ENCODE data around the gene ZNF385B. TPM values are rescaled to one million over a fixed set of nuclear protein-coding genes. Genes with fewer than 3 reads are reported as not detected.
A peak's percentile ranks its signal among the peaks of the same experiment; 100 is the strongest.
"Not testable (repeated sequence)": the region's sequence is repeated elsewhere in the genome, so short reads cannot be mapped to it uniquely, and the experiment has no call there.

ZNF385B gene
- total RNA-seq, 1 experiment from 2014 or later: 0.33 TPM

DNA sequence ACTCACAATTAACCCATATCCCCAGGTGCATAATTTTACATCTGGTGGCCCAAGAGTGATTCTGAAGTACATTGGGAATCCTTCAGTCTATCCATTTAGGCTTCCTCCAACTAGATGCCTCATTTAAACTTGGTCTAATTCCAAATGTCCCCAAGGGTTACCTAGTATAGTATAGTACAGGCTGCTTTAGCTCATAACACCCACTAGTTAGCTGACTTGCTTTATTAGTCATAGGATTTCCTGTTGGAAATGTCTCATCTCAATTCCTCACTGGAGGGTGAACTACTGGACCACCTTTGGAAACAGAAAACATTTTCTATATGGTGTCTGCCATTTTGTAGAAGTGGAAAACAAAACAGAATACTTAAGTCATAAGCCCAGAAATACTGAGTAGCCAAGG lies 394.3 kb downstream of the ZNF385B start:
- no peak overlapping the region for H3K4me3 Mint-ChIP-seq (ENCODE audit: unreplicated experiment)
- CTCF ChIA-PET: no interaction called here
- no peaks in the 10 kb centered on the region for H3K27me3 Mint-ChIP-seq (ENCODE audit: insufficient read depth, unreplicated experiment)
- BruUV-seq (replicated peaks): no TSS peak
- H3K9me3 Mint-ChIP-seq (ENCODE audit: unreplicated experiment): peaks cover 11% of the 10 kb centered on the region
- POLR2A ChIA-PET: no interaction called here
- H3K4me1 Mint-ChIP-seq (ENCODE audit: insufficient read depth, unreplicated experiment): no peaks in the 10 kb centered on the region
- no peak overlapping the region for H3K27ac Mint-ChIP-seq (ENCODE audit: low read depth, unreplicated experiment)
- H3K36me3 Mint-ChIP-seq (ENCODE audit: insufficient read depth, unreplicated experiment): no peaks in the 10 kb centered on the region
- DNase-seq (ENCODE audit: unreplicated experiment): peak; percentile 65
- TF ChIP-seq, protein P1, sequence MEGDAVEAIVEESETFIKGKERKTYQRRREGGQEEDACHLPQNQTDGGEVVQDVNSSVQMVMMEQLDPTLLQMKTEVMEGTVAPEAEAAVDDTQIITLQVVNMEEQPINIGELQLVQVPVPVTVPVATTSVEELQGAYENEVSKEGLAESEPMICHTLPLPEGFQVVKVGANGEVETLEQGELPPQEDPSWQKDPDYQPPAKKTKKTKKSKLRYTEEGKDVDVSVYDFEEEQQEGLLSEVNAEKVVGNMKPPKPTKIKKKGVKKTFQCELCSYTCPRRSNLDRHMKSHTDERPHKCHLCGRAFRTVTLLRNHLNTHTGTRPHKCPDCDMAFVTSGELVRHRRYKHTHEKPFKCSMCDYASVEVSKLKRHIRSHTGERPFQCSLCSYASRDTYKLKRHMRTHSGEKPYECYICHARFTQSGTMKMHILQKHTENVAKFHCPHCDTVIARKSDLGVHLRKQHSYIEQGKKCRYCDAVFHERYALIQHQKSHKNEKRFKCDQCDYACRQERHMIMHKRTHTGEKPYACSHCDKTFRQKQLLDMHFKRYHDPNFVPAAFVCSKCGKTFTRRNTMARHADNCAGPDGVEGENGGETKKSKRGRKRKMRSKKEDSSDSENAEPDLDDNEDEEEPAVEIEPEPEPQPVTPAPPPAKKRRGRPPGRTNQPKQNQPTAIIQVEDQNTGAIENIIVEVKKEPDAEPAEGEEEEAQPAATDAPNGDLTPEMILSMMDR (IDR thresholded peaks at IDR 0.05; ENCODE audit: unreplicated experiment): no peak
- intact Hi-C loops (cut with micrococcal nuclease): no loop called here

DNA sequence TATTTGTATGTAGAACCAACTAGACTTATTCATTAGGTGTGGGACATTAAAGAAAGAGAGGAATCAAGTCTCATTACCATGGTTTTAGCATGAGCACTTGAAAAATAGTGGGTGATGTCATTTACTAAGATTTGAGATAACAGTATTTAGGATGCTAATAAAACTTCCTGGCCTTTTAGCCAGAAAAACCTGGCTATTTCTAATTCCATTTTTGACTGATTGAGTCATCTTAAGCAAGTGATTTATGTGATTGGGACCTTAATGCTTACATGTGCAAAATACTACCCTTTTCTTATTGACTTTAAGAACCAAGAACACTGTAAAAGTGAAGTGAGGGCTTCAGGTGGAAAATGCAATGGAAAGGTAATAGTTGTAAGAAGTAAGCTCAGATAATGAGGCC lies 400.0 kb downstream of the ZNF385B start:
- no TSS peak for BruUV-seq (replicated peaks)
- Mint-ChIP-seq H3K4me1 (ENCODE audit: insufficient read depth, unreplicated experiment) (peaks cover 13% of the 10 kb centered on the region), H3K4me3 (ENCODE audit: unreplicated experiment) (no peak overlapping the region), H3K36me3 (ENCODE audit: insufficient read depth, unreplicated experiment) (no peaks in the 10 kb centered on the region), H3K27me3 (ENCODE audit: insufficient read depth, unreplicated experiment) (no peaks in the 10 kb centered on the region), H3K27ac (ENCODE audit: low read depth, unreplicated experiment) (peak overlapping the region; percentile 98), H3K9me3 (ENCODE audit: unreplicated experiment) (peaks cover 22% of the 10 kb centered on the region)
- ChIA-PET POLR2A (interaction anchor here (0.7 kb wide), 1 partner anchor 8 kb away, joined by 4 read pairs; no protein-coding TSS in a partner anchor), CTCF (no interaction called here)
- intact Hi-C loops (cut with micrococcal nuclease): no loop called here
- DNase-seq (ENCODE audit: unreplicated experiment): no peak
- TF ChIP-seq, protein P1 (IDR thresholded peaks at IDR 0.05; ENCODE audit: unreplicated experiment): no peak

DNA sequence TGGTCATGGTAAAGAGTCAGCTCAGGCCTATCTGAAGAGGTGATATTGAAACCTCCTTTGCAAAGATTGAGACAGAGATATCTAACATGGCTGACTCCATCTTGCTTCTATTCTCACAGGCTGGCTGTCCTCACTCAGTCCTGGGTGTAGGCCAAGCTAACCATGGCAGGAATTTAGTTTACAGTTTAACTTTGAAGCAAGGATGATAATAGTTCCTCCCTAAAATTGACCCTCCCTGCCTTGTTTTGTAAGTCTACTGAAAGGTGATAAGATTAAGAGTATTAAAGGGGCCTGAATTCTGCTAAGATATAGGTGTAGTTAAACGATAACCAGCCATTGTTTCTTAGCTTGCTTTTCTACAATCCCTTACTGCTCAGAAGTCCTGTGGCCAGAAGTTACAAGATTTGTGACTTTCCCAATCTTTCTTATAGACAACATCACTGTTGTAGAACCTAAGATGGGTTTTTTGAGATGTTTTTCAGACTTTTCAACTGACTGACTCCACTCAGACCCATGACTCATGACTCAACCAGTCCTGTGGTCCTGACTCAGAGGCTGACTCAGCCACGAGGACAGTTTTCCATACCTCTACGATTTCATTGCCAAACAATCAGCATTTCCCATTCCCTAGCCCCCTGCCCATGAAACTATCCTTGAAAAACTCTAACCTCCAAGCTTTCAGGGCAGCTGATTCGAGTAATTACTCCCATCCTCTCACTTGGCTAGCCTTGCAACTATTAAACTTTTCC lies 401.1 kb downstream of the ZNF385B start:
- no TSS peak for BruUV-seq (replicated peaks)
- TF ChIP-seq, protein P1 (IDR thresholded peaks at IDR 0.05; ENCODE audit: unreplicated experiment): no peak
- peak; percentile 87 for DNase-seq (ENCODE audit: unreplicated experiment)
- intact Hi-C loops (cut with micrococcal nuclease): no loop called here
- no peaks in the 10 kb centered on the region for H3K36me3 Mint-ChIP-seq (ENCODE audit: insufficient read depth, unreplicated experiment)
- peaks cover 13% of the 10 kb centered on the region for H3K4me1 Mint-ChIP-seq (ENCODE audit: insufficient read depth, unreplicated experiment)
- H3K4me3 Mint-ChIP-seq (ENCODE audit: unreplicated experiment): no peak overlapping the region
- ChIA-PET POLR2A (interaction anchor here (0.6 kb wide), 1 partner anchor 269 kb away, joined by 3 read pairs; no protein-coding TSS in a partner anchor), CTCF (interaction anchor here (0.6 to 2.0 kb wide), 3 partner anchors 38 to 251 kb away, joined by 3 to 5 read pairs (median 3); no protein-coding TSS in a partner anchor)
- peaks cover 20% of the 10 kb centered on the region for H3K9me3 Mint-ChIP-seq (ENCODE audit: unreplicated experiment)
- H3K27ac Mint-ChIP-seq (ENCODE audit: low read depth, unreplicated experiment): peak overlapping the region; percentile 98
- H3K27me3 Mint-ChIP-seq (ENCODE audit: insufficient read depth, unreplicated experiment): no peaks in the 10 kb centered on the region

DNA sequence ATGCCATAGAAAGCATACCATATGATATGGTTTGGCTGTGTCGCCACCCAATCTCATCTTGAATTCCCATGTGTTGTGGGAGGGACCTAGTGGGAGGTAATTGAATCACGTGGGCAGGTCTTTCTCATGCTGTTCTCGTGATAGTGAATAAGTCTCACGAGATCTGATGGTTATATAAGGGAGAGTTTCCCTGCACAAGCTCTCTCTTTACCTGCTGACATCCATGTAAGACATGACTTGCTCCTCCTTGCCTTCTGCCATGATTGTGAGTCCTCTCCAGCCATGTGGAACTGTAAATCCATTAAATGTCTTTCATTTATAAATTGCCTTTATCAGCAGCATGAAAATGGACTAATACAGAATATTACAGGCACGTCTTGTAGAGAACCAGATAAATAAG lies 403.3 kb downstream of the ZNF385B start:
- H3K36me3 Mint-ChIP-seq (ENCODE audit: insufficient read depth, unreplicated experiment); intact Hi-C loops (cut with micrococcal nuclease); H3K27me3 Mint-ChIP-seq (ENCODE audit: insufficient read depth, unreplicated experiment); DNase-seq (ENCODE audit: unreplicated experiment); POLR2A ChIA-PET; H3K4me3 Mint-ChIP-seq (ENCODE audit: unreplicated experiment); H3K27ac Mint-ChIP-seq (ENCODE audit: low read depth, unreplicated experiment); BruUV-seq (replicated peaks): not testable (repeated sequence)
- CTCF ChIA-PET: interaction anchor here (0.6 to 1.0 kb wide), 2 partner anchors 70 to 1286 kb away, joined by 3 read pairs; no protein-coding TSS in a partner anchor
- Mint-ChIP-seq H3K4me1 (ENCODE audit: insufficient read depth, unreplicated experiment) (peaks cover 26% of the 10 kb centered on the region), H3K9me3 (ENCODE audit: unreplicated experiment) (peaks cover 11% of the 10 kb centered on the region)

Data from MCF 10A (cell line).